GM19438 (cell line): Measurements from ENCODE around the gene SLC3A2.
"Not testable (repeated sequence)": the region's sequence is repeated elsewhere in the genome, so short reads cannot be mapped to it uniquely, and the experiment has no call there.

Experiments used
- ATAC-seq: cut with Tn5 transposase; IDR thresholded peaks from one replicate; pipeline ENCODE4 v1.9.1; 2021; ENCODE audit warnings: low read depth; ENCODE audit not compliant: unreplicated experiment

The SLC3A2 gene

DNA sequence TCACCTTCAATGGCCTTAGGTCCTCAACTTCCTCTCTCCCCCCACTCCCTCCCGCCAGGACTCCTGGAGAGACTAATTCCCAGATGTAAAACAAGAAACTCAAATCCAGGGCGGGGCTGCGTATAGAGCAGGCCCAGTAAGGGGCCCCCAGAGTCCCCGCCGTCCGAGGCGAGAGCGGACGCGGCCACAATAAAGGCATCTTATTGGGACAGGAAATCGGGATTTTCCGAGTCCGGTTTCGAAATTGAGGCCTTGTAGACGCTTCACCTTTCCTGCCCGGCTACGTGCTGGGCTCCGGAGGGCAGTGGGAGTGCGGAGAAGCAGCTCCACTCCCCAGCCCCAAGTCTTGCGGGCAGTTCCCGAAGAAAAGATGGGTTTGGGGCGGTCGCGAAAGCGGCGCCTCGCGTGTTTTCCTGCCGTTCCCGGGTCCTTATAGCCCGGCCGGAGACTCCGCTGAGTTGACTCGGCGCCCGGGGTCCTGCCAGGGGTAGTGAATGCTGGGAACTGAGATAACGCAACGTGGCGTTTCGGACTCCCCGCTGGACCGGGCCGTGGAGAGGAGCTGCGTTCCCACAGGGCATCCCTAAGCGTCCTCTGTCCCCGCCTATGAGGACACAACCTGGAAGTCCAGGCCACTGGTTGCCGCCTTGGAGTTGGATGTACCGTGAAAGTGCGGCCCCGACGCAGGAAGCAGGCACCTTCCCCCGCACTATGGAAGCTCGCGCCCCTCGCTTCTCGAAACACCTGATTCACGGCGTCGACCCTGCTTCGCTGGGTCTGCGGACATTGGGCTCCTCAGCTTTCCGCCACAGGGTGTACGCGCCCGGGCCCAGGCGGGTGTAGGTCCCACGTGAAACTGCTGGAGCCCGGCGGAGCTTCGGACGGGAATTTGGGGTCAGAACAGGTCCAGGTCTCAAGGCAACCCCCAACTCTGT is 45.3 kb downstream of the SLC3A2 start:
- ATAC-seq = no peak

DNA sequence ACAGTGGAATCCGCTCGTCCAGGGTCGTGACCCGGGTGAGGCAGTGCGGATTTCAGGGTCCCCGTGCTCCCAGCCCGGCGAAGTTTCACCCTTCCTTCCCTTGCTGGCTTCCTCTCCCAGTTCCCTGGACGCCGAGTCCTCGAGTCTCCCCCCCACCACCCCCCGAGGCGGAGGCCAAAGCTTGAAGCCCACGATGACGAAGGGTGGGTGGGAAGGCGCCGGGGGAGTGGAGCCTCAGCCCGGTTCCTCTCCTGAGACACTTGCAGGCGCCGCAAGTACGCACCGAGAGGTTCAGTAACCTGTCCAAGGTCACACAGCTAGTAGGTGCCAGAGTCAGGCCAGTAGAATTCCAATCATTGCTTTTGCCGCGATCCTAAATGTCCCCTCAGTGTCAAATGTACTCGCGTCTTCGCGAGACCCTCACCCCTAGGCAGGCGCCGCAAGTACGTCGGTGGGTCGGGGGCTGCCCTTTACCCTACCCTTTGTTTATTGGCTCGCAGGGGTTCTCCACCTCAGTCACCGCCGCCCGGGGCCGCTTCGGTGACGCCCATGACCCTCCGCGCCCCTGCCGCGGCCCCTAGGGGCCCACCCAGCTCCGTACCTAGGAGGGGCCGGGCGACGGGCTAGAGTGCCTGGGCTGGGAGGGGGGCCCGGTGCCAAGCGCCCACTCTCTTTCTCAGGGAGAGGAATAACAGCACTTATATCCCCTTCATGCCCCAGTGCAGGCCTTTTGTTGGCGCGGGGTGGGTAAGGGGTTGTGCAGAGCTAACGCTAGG is 46.2 kb downstream of the SLC3A2 start:
- no peak for ATAC-seq

DNA sequence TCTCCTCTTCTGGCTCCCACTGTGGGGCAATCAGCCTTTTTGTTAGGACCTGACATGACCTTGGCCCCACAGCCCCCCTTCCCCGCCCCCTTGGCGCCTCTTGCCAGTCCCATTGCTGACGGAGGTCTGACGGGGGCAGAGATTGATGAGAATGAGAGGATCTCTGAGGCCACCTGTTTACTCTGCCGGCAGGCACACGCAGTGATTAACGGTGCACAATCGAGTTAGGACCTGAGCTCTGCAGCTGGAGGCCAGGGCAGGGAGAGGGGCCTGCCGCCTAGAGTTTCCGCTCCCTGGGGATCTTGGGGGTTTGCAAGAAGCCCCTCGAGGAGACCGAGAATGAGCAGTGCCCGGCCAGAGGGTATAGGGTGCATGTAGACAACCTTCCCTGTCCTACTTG is 47.3 kb downstream of the SLC3A2 start:
- ATAC-seq = no peak

DNA sequence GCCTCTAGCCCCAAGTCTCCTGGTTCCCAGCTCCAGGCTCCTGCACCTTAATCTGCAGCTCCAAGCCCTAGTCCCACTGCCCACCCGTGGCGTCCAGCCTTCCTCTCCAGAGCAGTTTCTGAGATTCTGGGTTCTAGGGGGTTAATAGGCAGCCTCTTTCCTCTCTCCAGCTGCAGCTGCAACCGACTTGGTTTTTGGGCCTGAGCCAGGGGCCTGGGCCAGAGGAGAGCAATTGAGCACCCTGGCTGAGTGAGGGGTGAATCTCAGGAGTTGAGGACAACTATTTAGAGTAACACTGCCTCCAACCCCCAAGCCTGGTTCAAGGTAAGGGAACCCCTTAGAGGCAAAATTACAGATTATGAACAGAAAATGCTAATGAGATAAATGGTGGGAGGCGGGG is 49.5 kb downstream of the SLC3A2 start:
- no peak for ATAC-seq

DNA sequence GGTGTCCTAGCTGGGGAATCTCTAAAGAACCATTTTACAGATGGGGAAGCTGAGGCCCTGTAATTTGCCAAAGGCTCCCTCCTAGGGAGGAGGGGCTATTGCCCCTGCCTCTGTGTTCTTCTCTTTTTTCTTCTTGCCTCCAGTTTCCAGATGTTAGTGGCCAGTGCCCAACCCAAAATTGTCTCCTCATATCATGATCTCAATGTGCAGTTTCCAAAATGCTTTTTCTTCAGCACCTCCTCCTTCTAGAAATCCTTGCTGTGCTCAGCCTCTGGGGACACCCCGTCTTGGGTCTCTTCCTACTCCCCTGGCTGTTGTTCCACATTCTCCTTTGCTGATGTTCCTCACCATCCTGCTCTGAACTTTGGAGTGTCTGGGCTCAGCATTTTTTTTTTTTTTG is 50.0 kb downstream of the SLC3A2 start:
- no peak for ATAC-seq

DNA sequence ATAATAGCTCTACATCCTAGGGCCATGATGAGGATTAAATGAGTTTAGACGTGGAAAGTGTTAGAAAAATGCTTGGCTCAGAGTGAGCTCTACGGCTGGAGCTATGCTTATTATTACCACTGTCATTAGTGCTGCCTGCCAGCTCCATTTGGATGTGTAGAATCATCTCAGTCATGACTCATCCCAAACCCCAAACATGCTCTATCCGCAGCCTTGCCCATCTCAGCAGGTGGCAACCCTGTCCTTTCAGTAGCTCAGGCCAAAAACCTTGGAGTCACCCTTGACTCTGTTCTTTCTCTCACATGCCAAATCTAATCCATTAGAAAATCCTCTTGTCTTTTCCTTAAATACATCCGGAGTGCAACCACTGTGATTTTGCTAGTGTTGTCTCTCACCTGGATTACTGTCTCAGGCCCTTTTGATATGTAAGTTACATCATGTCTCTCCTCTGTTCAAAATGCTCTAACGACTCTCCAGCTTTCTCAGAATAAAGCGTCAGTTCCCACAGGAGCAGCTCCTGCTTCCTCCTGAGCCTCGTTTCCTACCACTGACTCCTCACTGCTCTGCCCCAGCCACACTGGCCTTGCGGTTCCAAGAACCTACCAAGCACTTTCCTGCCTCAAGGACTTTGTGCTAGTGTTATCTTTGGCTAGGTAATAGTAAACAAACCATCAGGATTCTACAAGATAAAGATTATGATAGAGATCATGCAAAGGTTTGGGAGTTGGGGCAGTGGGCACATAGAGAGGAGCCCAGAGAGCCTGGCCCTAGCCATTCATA is 51.0 kb downstream of the SLC3A2 start:
- ATAC-seq = no peak

DNA sequence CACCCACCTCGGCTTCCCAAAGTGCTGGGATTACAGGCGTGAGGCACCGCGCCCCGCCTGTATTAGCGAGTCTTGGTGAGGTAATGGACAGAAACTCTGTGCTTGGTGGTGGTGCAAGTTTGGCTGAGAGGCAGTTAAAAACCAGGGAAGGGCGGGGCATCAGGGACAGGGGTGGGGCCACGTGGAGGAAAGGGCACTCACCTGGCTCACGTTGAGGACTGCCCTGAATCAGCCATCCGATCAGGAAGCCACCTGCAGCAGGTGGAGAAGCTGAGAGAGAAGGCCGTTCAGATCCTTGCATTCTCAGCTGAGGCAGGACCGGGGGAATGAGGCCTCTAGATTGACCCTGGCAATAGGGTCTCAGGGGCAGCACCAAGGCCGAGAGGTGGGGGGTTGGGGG is 52.6 kb downstream of the SLC3A2 start:
- no peak for ATAC-seq

DNA sequence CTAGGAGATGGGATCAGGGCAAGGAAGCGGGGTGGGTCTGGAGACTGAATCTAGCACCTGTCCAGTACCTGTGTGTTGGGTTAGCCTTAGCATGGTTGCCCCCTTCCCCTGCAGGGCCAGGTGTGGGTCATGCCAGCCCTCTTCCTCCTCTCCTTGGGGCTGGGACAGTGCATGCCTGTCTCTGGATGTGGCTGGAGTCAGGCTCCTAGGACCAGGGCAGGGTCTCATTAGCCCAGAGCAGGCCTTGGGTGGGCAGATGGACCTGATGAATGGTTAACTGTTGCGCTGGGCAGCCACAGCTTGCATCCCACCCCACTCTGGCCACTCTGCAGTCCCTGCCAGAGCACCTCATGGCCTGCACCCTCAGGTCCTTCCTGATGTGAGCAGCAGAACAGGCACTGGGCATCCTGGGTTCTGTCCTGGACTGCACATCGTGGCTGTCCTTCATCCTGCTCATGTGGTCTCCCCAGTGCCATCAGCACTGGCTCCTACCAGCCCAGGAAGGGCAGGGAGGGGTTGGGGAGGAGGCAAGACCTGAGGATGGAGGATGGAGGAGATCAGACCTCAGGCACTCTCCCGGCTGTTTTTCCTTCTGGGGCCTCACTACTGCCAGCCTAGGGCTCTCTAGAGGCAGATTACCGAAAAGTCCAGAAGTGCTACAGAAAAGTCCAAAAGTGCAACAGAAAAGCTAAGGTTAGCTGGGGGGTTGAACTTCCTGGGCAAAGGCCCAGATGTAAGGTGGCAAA is 53.2 kb downstream of the SLC3A2 start:
- ATAC-seq = no peak

DNA sequence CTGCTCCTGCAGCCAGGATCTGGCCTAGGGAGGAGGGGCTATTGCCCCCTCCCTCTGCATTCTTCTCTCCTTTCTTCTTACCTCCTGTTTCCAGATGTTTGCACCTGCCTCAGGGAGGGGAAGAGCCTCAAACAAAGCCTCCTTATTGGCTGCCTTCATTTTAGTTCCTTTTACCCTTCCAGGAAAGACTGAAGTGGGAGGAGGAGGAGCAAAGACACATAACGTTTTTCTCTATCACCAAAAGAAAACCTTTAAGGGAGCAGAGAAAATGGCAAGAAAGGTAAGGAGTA is 53.7 kb downstream of the SLC3A2 start:
- no peak for ATAC-seq

DNA sequence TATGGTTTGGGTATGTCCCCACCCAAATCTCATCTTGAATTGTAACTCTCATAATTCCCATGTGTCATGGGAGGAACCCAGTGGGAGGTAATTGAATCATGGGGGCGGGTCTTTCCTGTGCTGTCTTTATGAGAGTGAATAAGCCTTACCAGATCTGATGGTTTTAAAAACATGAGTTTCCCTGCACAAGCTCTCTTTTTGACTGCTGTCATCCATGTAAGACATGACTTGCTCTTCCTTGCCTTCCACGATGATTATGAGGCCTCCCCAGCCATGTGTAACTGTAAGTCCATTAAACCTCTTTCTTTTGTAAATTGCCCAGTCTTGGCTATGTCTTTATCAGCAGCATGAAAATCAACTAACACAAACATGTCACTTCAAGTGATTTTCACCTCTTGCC is 56.8 kb downstream of the SLC3A2 start:
- not testable (repeated sequence) for ATAC-seq
